Limb (tissue), 2 donors: ENCODE results near the gene SAMD8.
A peak's percentile ranks its signal among the peaks of the same experiment; 100 is the strongest.
"Not testable (repeated sequence)": the region's sequence is repeated elsewhere in the genome, so short reads cannot be mapped to it uniquely, and the experiment has no call there.

ENCODE experiments used
- DNase-seq, 2 donors: peaks; one replicate each; pipeline ENCODE4 v3.0.0-alpha.2; 2016; ENCODE audit errors: extremely low spot score in 2 of 2

The SAMD8 gene

GRCh38 chr10:75106891-75107290 lies 4.6 kb upstream of the SAMD8 start:
- DNase-seq = not testable (repeated sequence)

- DNase-seq = no peak
These were observed 3.4 kb upstream of the SAMD8 start for GRCh38 chr10:75107756-75108683.

GRCh38 chr10:75108684-75109458 lies 2.6 kb upstream of the SAMD8 start:
- DNase-seq = no peak

- no peak for DNase-seq
These were observed 2.0 kb upstream of the SAMD8 start for GRCh38 chr10:75109459-75109778.

GRCh38 chr10:75110006-75110632 lies 1.3 kb upstream of the SAMD8 start:
- DNase-seq = no peak

GRCh38 chr10:75111907-75112679 lies 637 bp downstream of the SAMD8 start:
- peak; percentile 49 to 74 for DNase-seq

- DNase-seq = no peak
These were observed 3.7 kb downstream of the SAMD8 start for GRCh38 chr10:75115137-75115536.

GRCh38 chr10:75116941-75117775 lies 5.7 kb downstream of the SAMD8 start:
- not testable (repeated sequence) for DNase-seq

- DNase-seq = no peak
These were observed 6.5 kb downstream of the SAMD8 start for GRCh38 chr10:75117995-75118394.

GRCh38 chr10:75119444-75120066 lies 8.1 kb downstream of the SAMD8 start:
- not testable (repeated sequence) for DNase-seq

GRCh38 chr10:75121322-75121721 lies 9.9 kb downstream of the SAMD8 start:
- no peak for DNase-seq

GRCh38 chr10:75122505-75122904 lies 11.0 kb downstream of the SAMD8 start:
- DNase-seq = no peak

GRCh38 chr10:75123088-75123682 lies 11.7 kb downstream of the SAMD8 start:
- no peak for DNase-seq

- DNase-seq = no peak
These were observed 14.8 kb downstream of the SAMD8 start for GRCh38 chr10:75126277-75126676.

- no peak for DNase-seq
These were observed 16.0 kb downstream of the SAMD8 start for GRCh38 chr10:75127471-75127870.

GRCh38 chr10:75128985-75129384 lies 17.5 kb downstream of the SAMD8 start:
- not testable (repeated sequence) for DNase-seq

GRCh38 chr10:75129537-75129936 lies 18.1 kb downstream of the SAMD8 start:
- no peak for DNase-seq

- not testable (repeated sequence) for DNase-seq
These were observed 22.2 kb downstream of the SAMD8 start for GRCh38 chr10:75133701-75134100.

GRCh38 chr10:75136346-75136745 lies 24.9 kb downstream of the SAMD8 start:
- no peak for DNase-seq
